Heart left ventricle (tissue), 16 donors: ENCODE measurements around the gene TMEM94. TPM values are rescaled to one million over a fixed set of nuclear protein-coding genes. Genes with fewer than 3 reads are reported as not detected.

Experiments
- ATAC-seq, 4 donors: fragments of 200-7000 bp; cut with Tn5 transposase; one replicate each; pipeline ENCODE4 v1.9.1; 2020 to 2022; ENCODE audit warnings: moderate library complexity in 4 of 4, mild to moderate bottlenecking in 3 of 4, moderate number of reproducible peaks in 1 of 4
- DNase-seq, 5 donors: peaks; one replicate each; pipeline ENCODE4 v3.0.0-alpha.2; 2020
- H3K27ac ChIP-seq, 12 donors: fragments of 200-600 bp; sonication (generic) in 4 of 12; one replicate each; pipeline versions ENCODE4 v1.5.0 to v1.8.0; 2016 to 2022; ENCODE audit warnings: mild to moderate bottlenecking in 2 of 12
- H3K27me3 ChIP-seq, 9 donors: fragments of 200-600 bp; sonication (generic) in 2 of 9; one replicate each; pipeline versions ENCODE4 v1.5.1 to v1.8.0; 2016 to 2022; ENCODE audit warnings: mild to moderate bottlenecking in 3 of 9
- H3K36me3 ChIP-seq, 9 donors: fragments of 200-600 bp; sonication (generic) in 2 of 9; one replicate each; pipeline versions ENCODE4 v1.5.0 to v1.8.0; 2018 to 2022; ENCODE audit warnings: mild to moderate bottlenecking in 2 of 9
- H3K4me1 ChIP-seq, 12 donors: fragments of 200-600 bp; sonication (generic) in 4 of 12; one replicate each; pipeline versions ENCODE4 v1.5.0 to v1.8.0; 2016 to 2022; ENCODE audit warnings: mild to moderate bottlenecking in 3 of 12
- H3K4me3 ChIP-seq, 12 donors: fragments of 200-600 bp; sonication (generic) in 4 of 12; one replicate each; pipeline versions ENCODE4 v1.5.0 to v1.8.0; 2017 to 2022; ENCODE audit warnings: mild to moderate bottlenecking in 9 of 12, moderate library complexity in 4 of 12
- H3K9me3 ChIP-seq, 12 donors: fragments of 200-600 bp; sonication (generic) in 4 of 12; one replicate each; pipeline versions ENCODE4 v1.5.0 to v1.8.0; 2016 to 2022; ENCODE audit warnings: mild to moderate bottlenecking in 1 of 12
- POLR2A ChIP-seq, 2 donors: fragments of 450-650 bp; IDR thresholded peaks; one replicate each; pipeline ENCODE4 v1.6.1; 2017; ENCODE audit warnings: antibody characterized with exemption in 2 of 2, mild to moderate bottlenecking in 2 of 2, moderate library complexity in 2 of 2
- WGBS, 4 donors: extraction: QIAGEN DNeasy Blood & Tissue Kit in 2 of 4; methylation state at CpG; one replicate each; pipeline versions ENCODE4 v1.1.5 to v1.1.7; 2013 to 2018; 5-methylcytosine and 5-hydroxymethylcytosine counted together
- intact Hi-C, 10 donors: fragments of 100-400 bp; cut with DNase I; formaldehyde crosslinking; loops; one replicate each; pipeline versions ENCODE4 v1.11.1 to v1.14.2; 2022
- microRNA-seq, 4 donors: library from miRNA; unstranded; fragments of <30 nt; microRNA quantifications; one replicate each; pipeline versions ENCODE4 to v1.2.0, GENCODE V29; 2017 to 2020
- polyA plus RNA-seq, 2 donors: library from polyadenylated mRNA; stranded (reverse); fragments of 200-250 nt; gene quantifications; one replicate each; pipeline ENCODE4 v1.2.3, GENCODE V29; 2013
- total RNA-seq, 9 donors: library from RNA; depleted of rRNA in 2 of 9; stranded (reverse); fragments of >200 nt in 2 of 9; fragmentation: NEBNext Ultra II Directional in 3 of 9; extraction: Animal tissue kit (Norgen Biotek cat#: 25700) in 3 of 9; gene quantifications; one replicate each; pipeline versions ENCODE4 v1.1.0 to v1.2.4, GENCODE V29; 2016 to 2023
- TF ChIP-seq, protein P1 (sequence below), 12 donors: fragments of 200-600 bp; sonication (generic) in 4 of 12; IDR thresholded peaks; one replicate each; pipeline versions ENCODE4 v1.5.0 to v1.8.0; 2018 to 2022; ENCODE audit warnings: antibody characterized with exemption in 12 of 12, mild to moderate bottlenecking in 5 of 12
- donor health status: ischemic (EF 13 %, LVEDD 7.1; RV severe dilation, severe dysfunction).
- donor health status: healthy with polysubstance abuse.
- donor health status: DM: no; HTN: yes; CAD: no.
- donor health status: DM: no; HTN: no; CAD: no.
- donor health status: ischemic (EF 25% LVEDD 6.9; RV normal size, moderate dysfunction).
- donor health status: ischemic (EF 25% LVEDD 5.7; RV mildly dilated, moderate dysfunction).
- donor health status: healthy.
- donor health status: DM: yes; HTN: yes; CAD: no.
- donor health status: ischemic (EF 35%, LVEDD 5.7; RV mildly dilated, moderate dysfunction).
- donor health status: nonischemic (EF 11% LVEDD 7.7; RV severe dilation, severe dysfunction).
- donor health status: DM: yes; HTN: yes; CAD: no.
- donor health status: PGD.
- donor health status: ischemic (EF 29% LVEDD 5.4; RV normal size, mild dysfunction).
- donor health status: nonischemic (EF 23%, LVEDD 6.1; RV moderate dilation, normal function).

The TMEM94 gene
- total and polyA plus RNA-seq, 11 donors: 34.1 to 130 (median 47.3) TPM

DNA sequence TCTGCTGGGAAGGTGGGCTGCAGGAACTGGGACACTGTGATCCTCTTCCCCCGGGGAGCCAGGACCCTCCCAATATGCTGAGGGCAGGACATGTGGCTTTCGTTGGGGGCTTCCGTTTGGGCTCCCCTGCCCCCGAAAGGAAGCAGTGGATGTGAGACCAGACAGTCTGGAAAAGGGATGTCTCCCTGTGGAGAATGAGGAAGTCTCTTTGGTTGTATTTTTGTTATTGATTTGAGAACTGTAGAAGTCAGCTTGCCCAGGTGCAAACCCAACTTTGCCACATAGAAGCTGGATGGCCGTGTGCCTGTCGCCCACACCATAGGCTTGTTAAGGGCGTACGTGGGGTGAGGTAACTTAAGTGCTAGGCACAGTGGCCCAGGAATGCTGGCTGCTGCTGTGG lies 87.8 kb downstream of the TMEM94 start:
- no peaks in the 10 kb centered on the region for H3K36me3 ChIP-seq
- ATAC-seq: no peak
- H3K27ac ChIP-seq: no peak overlapping the region
- intact Hi-C loops: no loop called here
- no peaks in the 10 kb centered on the region for H3K9me3 ChIP-seq
- 81 to 97% (median 84%) methylated on average over 7 to 8 of the region's 8 CpGs for WGBS, 4 donors
- no peak for DNase-seq
- no peaks in the 10 kb centered on the region for H3K27me3 ChIP-seq
- H3K4me3 ChIP-seq: no peak overlapping the region
- TF ChIP-seq POLR2A (IDR thresholded peaks at IDR 0.05): no peak
- TF ChIP-seq, protein P1, sequence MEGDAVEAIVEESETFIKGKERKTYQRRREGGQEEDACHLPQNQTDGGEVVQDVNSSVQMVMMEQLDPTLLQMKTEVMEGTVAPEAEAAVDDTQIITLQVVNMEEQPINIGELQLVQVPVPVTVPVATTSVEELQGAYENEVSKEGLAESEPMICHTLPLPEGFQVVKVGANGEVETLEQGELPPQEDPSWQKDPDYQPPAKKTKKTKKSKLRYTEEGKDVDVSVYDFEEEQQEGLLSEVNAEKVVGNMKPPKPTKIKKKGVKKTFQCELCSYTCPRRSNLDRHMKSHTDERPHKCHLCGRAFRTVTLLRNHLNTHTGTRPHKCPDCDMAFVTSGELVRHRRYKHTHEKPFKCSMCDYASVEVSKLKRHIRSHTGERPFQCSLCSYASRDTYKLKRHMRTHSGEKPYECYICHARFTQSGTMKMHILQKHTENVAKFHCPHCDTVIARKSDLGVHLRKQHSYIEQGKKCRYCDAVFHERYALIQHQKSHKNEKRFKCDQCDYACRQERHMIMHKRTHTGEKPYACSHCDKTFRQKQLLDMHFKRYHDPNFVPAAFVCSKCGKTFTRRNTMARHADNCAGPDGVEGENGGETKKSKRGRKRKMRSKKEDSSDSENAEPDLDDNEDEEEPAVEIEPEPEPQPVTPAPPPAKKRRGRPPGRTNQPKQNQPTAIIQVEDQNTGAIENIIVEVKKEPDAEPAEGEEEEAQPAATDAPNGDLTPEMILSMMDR (IDR thresholded peaks at IDR 0.05): no peak
- no peaks in the 10 kb centered on the region for H3K4me1 ChIP-seq

GRCh38 chr17:75546181-75546580 lies 89.7 kb downstream of the TMEM94 start:
- Histone ChIP-seq H3K9me3 (no peaks in the 10 kb centered on the region), H3K27ac (no peak overlapping the region), H3K36me3 (no peaks in the 10 kb centered on the region), H3K4me3 (no peak overlapping the region), H3K4me1 (no peaks in the 10 kb centered on the region), H3K27me3 (no peaks in the 10 kb centered on the region)
- no peak for TF ChIP-seq POLR2A (IDR thresholded peaks at IDR 0.05)
- TF ChIP-seq, protein P1 (IDR thresholded peaks at IDR 0.05): no peak
- ATAC-seq: no peak
- WGBS, 4 donors: 72 to 82% (median 73%) methylated on average over 13 of the region's 13 CpGs
- no peak for DNase-seq
- intact Hi-C loops: no loop called here

GRCh38 chr17:75547091-75547490 lies 90.7 kb downstream of the TMEM94 start:
- TF ChIP-seq, protein P1 (IDR thresholded peaks at IDR 0.05): no peak
- no peak for TF ChIP-seq POLR2A (IDR thresholded peaks at IDR 0.05)
- DNase-seq (no peak), ATAC-seq (no peak)
- H3K27me3 ChIP-seq: no peaks in the 10 kb centered on the region
- no peak overlapping the region for H3K4me3 ChIP-seq
- no peak overlapping the region for H3K27ac ChIP-seq
- H3K36me3 ChIP-seq: no peaks in the 10 kb centered on the region
- 91 to 100% (median 94%) methylated on average over 7 to 9 of the region's 9 CpGs for WGBS, 4 donors
- no peaks in the 10 kb centered on the region for H3K4me1 ChIP-seq
- no peaks in the 10 kb centered on the region for H3K9me3 ChIP-seq
- intact Hi-C loops: no loop called here

GRCh38 chr17:75548813-75549212 lies 92.4 kb downstream of the TMEM94 start:
- no peak for ATAC-seq
- no peak overlapping the region for H3K27ac ChIP-seq
- no peak for DNase-seq
- H3K4me3 ChIP-seq: no peak overlapping the region
- H3K9me3 ChIP-seq: no peaks in the 10 kb centered on the region
- intact Hi-C loops: no loop called here
- peaks cover 0 to 6% (median 0%) of the 10 kb centered on the region in 12 donors for H3K4me1 ChIP-seq
- no peaks in the 10 kb centered on the region for H3K27me3 ChIP-seq
- no peaks in the 10 kb centered on the region for H3K36me3 ChIP-seq
- 80 to 91% (median 84%) methylated on average over 5 of the region's 5 CpGs for WGBS, 4 donors
- no peak for TF ChIP-seq POLR2A (IDR thresholded peaks at IDR 0.05)
- TF ChIP-seq, protein P1 (IDR thresholded peaks at IDR 0.05): no peak

Small RNAs within 50 kb of the gene (microRNA-seq; reads per million reads assigned to microRNA genes)
- 0 to 0.60 (median 0.43) reads per million in 4 donors for gene MIR6785

Other genes with a start within 250 kb of the TMEM94 start
- 10 to 100 TPM; 15.8 to 31.0 (median 23.3) TPM for gene GGA3, start 195.0 kb upstream of the TMEM94 start, total RNA-seq
- 10 to 100 TPM; 13.0 to 22.4 TPM for gene GGA3, start 195.0 kb upstream of the TMEM94 start, polyA plus RNA-seq
- gene MRPS7, start 194.8 kb upstream of the TMEM94 start, total RNA-seq: 100 to 1,000 TPM in 8 of 9 donors, 10 to 100 TPM in 1; 76.7 to 143 (median 116) TPM
- gene MRPS7, start 194.8 kb upstream of the TMEM94 start, polyA plus RNA-seq: 100 to 1,000 TPM; 109 to 110 TPM
- 10 to 100 TPM; 13.1 to 34.7 (median 18.6) TPM for gene MIF4GD, start 185.4 kb upstream of the TMEM94 start, total RNA-seq
- 10 to 100 TPM in 1 of 2 donors, 1 to 10 TPM in 1; 8.6 to 27.8 TPM for gene MIF4GD, start 185.4 kb upstream of the TMEM94 start, polyA plus RNA-seq
- gene SLC25A19, start 167.2 kb upstream of the TMEM94 start, total RNA-seq: 10 to 100 TPM in 6 of 9 donors, 1 to 10 TPM in 3; 7.0 to 27.9 (median 11.7) TPM
- 10 to 100 TPM; 15.9 to 23.3 TPM for gene SLC25A19, start 167.2 kb upstream of the TMEM94 start, polyA plus RNA-seq
- 100 to 1,000 TPM in 2 of 9 donors, 10 to 100 TPM in 7; 37.2 to 145 (median 67.7) TPM for gene GRB2, start 51.0 kb upstream of the TMEM94 start, total RNA-seq
- 10 to 100 TPM; 24.5 to 68.2 TPM for gene GRB2, start 51.0 kb upstream of the TMEM94 start, polyA plus RNA-seq
- 10 to 100 TPM; 27.1 to 51.2 (median 39.3) TPM for gene CASKIN2, start 58.9 kb downstream of the TMEM94 start, total RNA-seq
- 10 to 100 TPM; 19.5 to 23.2 TPM for gene CASKIN2, start 58.9 kb downstream of the TMEM94 start, polyA plus RNA-seq
- 10 to 100 TPM in 2 of 9 donors, 1 to 10 TPM in 7; 4.0 to 11.6 (median 7.1) TPM for gene TSEN54, start 59.9 kb downstream of the TMEM94 start, total RNA-seq
- 10 to 100 TPM in 1 of 2 donors, 1 to 10 TPM in 1; 9.4 to 12.4 TPM for gene TSEN54, start 59.9 kb downstream of the TMEM94 start, polyA plus RNA-seq
- gene LLGL2, start 69.1 kb downstream of the TMEM94 start, total RNA-seq: 1 to 10 TPM; 1.8 to 5.9 (median 3.4) TPM
- 1 to 10 TPM; 6.6 to 8.1 TPM for gene LLGL2, start 69.1 kb downstream of the TMEM94 start, polyA plus RNA-seq
- 10 to 100 TPM; 14.0 to 76.4 (median 42.9) TPM for gene MYO15B, start 131.2 kb downstream of the TMEM94 start, total RNA-seq
- gene MYO15B, start 131.2 kb downstream of the TMEM94 start, polyA plus RNA-seq: 10 to 100 TPM; 23.5 to 72.0 TPM
- gene SMIM5, start 176.8 kb downstream of the TMEM94 start, total RNA-seq: 10 to 100 TPM in 2 of 9 donors, 1 to 10 TPM in 7; 1.8 to 18.2 (median 6.8) TPM
- 10 to 100 TPM in 1 of 2 donors, 1 to 10 TPM in 1; 3.7 to 17.7 TPM for gene SMIM5, start 176.8 kb downstream of the TMEM94 start, polyA plus RNA-seq
- gene RECQL5, start 210.5 kb downstream of the TMEM94 start, total RNA-seq: 10 to 100 TPM in 5 of 9 donors, 1 to 10 TPM in 4; 6.0 to 15.9 (median 10.2) TPM
- gene RECQL5, start 210.5 kb downstream of the TMEM94 start, polyA plus RNA-seq: 10 to 100 TPM in 1 of 2 donors, 1 to 10 TPM in 1; 7.8 to 13.3 TPM
- 10 to 100 TPM; 40.9 to 67.8 (median 54.4) TPM for gene SAP30BP, start 210.7 kb downstream of the TMEM94 start, total RNA-seq
- gene SAP30BP, start 210.7 kb downstream of the TMEM94 start, polyA plus RNA-seq: 100 to 1,000 TPM in 1 of 2 donors, 10 to 100 TPM in 1; 59.9 to 121 TPM